ENCODE results near the gene MYO16.
"Not testable (repeated sequence)": the region's sequence is repeated elsewhere in the genome, so short reads cannot be mapped to it uniquely, and the experiment has no call there.

MYO16 gene

DNA sequence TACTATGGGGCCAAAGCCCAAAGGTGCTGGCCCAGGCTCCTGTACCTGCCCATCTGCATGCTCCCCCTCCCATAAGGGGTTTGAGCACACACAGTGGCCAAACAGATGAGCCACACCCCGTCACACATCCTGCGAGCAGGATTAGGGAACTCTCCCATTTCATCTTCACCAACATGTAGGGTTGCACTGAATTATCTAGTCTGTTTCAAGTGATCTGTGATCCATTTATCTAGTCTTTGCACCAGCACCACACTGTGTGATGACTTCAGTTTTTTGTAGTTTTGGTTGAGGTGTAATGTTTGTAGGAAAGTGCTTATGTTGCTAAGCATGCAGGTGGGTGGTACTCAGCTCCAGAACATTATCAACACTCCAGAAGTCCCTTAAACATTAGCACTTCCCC lies 249.3 kb downstream of the MYO16 start:
- no peak for DNase-seq

- no peak for DNase-seq
These were observed 260.0 kb downstream of the MYO16 start for GRCh38 chr13:108889324-108889984.

GRCh38 chr13:108895220-108895704 lies 265.9 kb downstream of the MYO16 start:
- peak in 1 of 58 donors; percentile 1 for DNase-seq

DNA sequence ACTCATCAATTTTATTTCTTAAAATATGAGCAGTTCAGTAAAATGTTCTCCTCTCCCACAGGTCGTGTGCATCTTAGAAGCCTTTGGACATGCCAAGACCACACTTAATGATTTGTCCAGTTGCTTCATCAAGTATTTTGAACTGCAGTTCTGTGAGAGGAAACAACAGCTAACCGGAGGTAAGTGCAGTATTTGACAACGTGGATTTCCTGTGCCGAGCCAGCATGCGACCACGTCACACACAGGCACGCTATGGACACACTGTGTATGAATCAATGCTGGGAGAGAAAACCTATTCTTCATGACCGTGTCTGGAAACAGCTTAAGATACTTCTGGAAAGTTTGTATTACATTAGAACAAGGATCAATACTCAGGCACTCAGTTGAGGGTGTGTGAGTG lies 268.5 kb downstream of the MYO16 start:
- no peak for DNase-seq

DNA sequence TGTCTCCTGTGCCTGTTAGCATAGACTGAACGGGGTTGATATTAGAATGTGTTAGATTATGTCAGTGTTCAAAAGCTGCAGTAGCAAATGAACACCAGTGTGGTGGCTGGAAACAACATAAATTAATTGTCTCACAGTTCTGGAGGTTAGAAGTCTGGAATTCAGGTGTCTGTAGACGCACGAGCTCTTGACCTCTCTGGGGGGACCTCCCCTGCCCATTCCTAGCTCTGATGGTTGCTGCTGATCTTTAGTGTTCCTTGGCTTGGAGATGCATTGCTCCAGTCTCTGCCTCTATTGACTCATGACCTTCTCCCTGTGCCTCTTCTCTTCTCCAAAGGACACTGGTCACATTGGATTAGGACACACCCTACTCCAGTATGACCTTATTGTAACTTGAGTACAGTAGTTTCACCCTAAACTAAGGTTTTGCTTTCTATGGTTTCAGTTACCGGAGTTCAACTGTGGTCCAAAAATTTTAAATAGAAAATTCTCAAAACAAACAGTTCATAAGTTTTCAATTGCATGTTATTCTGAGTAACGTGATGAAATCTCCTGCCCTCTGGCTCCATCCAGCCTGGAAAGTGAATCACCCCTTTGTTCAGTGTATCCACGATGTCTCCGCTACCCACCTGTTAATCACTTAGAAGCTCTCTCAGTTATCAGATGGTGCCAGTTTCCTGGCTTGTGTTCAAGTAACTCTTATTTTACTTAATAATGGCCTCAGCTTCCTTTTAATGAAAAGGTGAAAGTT lies 273.2 kb downstream of the MYO16 start:
- DNase-seq: no peak

GRCh38 chr13:108903613-108904012 lies 274.2 kb downstream of the MYO16 start:
- DNase-seq: no peak

GRCh38 chr13:108911807-108912206 lies 282.4 kb downstream of the MYO16 start:
- DNase-seq: no peak

DNA sequence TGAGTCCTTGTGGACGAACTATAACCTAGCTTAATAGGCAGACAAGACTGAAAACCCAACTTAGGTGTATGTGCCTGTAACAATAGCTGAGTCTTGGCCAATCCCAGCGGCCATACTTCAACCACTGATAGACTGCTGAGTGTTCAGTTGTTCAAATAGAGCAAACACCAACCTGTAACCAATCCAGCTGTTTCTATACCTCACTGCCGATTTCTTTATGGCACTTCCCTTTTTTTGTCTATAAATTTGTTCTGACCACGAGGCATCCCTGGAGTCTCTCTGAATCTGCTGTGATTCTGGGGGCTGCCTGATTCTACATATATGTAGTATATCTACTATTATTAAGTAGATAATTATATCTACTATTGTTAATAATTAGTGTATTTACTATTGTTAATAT lies 284.3 kb downstream of the MYO16 start:
- not testable (repeated sequence) for DNase-seq

GRCh38 chr13:108915095-108915633 lies 285.8 kb downstream of the MYO16 start:
- DNase-seq: peak in 1 of 58 donors; percentile 3

DNA sequence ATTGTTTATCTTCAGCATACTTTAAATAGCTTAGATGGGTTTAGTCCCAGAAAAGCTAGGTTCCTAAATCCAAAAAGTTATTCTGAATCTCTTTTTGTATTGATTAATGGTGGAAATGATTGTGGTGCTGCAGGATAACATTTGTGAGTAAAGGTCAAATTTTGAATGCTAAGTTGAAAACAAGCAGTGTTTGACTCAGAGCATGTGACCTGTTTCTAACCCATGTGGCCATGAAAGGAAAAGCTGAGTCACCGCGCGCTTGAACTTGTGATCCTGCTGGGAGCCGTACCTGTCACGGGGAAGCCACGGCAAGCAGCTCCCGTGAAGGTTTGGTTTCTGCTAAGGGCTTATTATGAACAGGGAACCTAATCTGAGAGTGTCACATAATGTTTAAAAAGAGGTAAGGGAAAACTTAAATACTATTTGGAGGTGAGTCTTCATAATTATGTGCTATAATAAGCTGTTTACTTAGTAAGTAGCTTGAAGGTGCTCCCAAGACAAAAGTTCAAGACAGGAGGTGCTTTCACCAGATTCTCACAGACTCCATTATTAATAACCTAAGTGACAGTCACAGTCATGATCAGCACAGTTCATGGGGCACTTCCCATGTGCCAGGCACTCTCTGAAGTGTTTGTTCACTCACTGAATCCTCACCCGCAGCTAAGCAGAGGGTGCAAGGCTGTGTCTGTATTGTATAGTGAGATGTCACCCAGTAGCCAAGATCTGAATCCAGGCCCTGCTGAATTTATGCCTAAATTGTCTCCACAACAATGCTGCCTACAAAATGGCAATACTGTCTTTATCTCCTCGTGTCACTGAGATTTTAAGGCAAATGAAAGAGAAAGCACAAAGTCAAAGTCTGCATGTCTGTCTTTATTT lies 286.5 kb downstream of the MYO16 start:
- peak in 25 of 58 donors; percentile 2 to 66 (median 15) for DNase-seq

GRCh38 chr13:108917581-108917980 lies 288.2 kb downstream of the MYO16 start:
- no peak for DNase-seq

GRCh38 chr13:108919036-108919907 lies 289.9 kb downstream of the MYO16 start:
- DNase-seq: no peak

GRCh38 chr13:108920137-108920536 lies 290.7 kb downstream of the MYO16 start:
- DNase-seq: no peak

GRCh38 chr13:108921238-108921637 lies 291.8 kb downstream of the MYO16 start:
- DNase-seq: no peak

GRCh38 chr13:108922108-108922507 lies 292.7 kb downstream of the MYO16 start:
- no peak for DNase-seq

GRCh38 chr13:108923386-108924047 lies 294.1 kb downstream of the MYO16 start:
- no peak for DNase-seq

DNA sequence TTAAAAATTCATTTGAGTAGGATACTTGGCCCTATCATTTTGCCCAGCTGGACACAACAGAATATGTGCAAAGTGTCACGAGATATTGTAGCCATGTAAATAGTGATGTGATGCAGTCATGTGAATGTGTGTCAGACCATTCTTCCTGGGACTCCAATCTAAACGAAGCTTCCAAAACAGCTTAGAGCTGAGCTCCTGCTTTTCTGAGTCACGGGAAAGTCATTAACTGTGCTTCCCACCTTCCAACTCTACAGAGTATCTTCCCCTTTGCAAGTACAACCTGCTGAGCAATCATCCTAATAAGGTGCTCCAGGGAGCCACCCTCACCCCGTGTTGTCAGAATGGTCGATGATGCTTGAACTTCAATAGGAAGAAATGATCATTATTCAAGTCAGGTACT lies 294.7 kb downstream of the MYO16 start:
- no peak for DNase-seq

- DNase-seq: no peak
These were observed 295.1 kb downstream of the MYO16 start for GRCh38 chr13:108924541-108924940.

DNA sequence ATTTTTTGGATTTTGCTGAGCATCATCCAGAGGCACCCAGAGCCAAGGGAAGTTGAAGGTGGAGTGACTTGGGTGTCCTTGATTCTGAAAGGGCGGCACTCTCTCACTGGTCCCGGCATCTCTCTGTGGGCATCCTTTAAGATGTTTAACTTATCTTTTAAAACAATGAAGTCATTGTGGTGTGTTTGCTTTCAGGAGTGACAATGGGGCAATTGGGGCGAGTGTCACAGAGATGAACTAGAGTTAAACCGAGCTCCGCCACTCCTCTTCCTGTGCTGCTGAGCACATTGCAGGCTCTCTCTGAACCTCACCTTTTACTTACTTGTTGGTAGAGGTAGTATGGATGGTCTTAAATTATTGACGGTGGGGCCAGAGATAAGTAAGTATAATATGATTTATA lies 295.7 kb downstream of the MYO16 start:
- DNase-seq: no peak

GRCh38 chr13:108926862-108927261 lies 297.5 kb downstream of the MYO16 start:
- DNase-seq: no peak
